MCF 10A (cell line): ENCODE data around the gene SLC6A7. TPM values are rescaled to one million over a fixed set of nuclear protein-coding genes. Genes with fewer than 3 reads are reported as not detected.

Experiments
- BruUV-seq: library from RNA; stranded (reverse); fragments of 400-500 nt; replicated peaks from 2 replicates; lab custom pipeline; 2021; lab: Mats Ljungman, UMichigan
- CTCF ChIA-PET: fragments of 300-600 bp; sonication (Branson Sonifier 250); formaldehyde crosslinking; extraction: SDS; loops from one replicate; lab custom pipeline; 2021; ENCODE audit warnings: antibody characterized with exemption, inconsistent platforms; lab: Yijun Ruan, JAX
- POLR2A ChIA-PET: fragments of 300-600, 350-650 bp; sonication (Branson Sonifier 250); formaldehyde crosslinking; extraction: SDS; loops from one replicate; lab custom pipeline; 2020; ENCODE audit warnings: antibody characterized with exemption, inconsistent platforms; lab: Yijun Ruan, JAX
- DNase-seq: peaks from one replicate; pipeline ENCODE4 v3.0.0-alpha.2; 2018; ENCODE audit not compliant: unreplicated experiment
- H3K27ac Mint-ChIP-seq: one replicate; pipeline ENCODE4 v1.8.0; 2022; ENCODE audit warnings: mild to moderate bottlenecking, low read depth, mixed read lengths; ENCODE audit not compliant: unreplicated experiment
- H3K27me3 Mint-ChIP-seq: one replicate; pipeline ENCODE4 v1.8.0; 2022; ENCODE audit warnings: mixed read lengths; ENCODE audit not compliant: insufficient read depth, unreplicated experiment
- H3K36me3 Mint-ChIP-seq: one replicate; pipeline ENCODE4 v1.8.0; 2022; ENCODE audit warnings: mild to moderate bottlenecking, moderate library complexity, mixed read lengths; ENCODE audit not compliant: insufficient read depth, unreplicated experiment
- H3K4me1 Mint-ChIP-seq: one replicate; pipeline ENCODE4 v1.8.0; 2022; ENCODE audit warnings: mixed read lengths; ENCODE audit not compliant: insufficient read depth, unreplicated experiment
- H3K4me3 Mint-ChIP-seq: one replicate; pipeline ENCODE4 v1.8.0; 2022; ENCODE audit warnings: mild to moderate bottlenecking, moderate library complexity, mixed read lengths; ENCODE audit not compliant: unreplicated experiment
- H3K9me3 Mint-ChIP-seq: one replicate; pipeline ENCODE4 v1.8.0; 2022; ENCODE audit warnings: mixed read lengths; ENCODE audit not compliant: unreplicated experiment
- intact Hi-C: fragments of 100-400 bp; cut with micrococcal nuclease; formaldehyde crosslinking; loops from 2 replicates; pipeline ENCODE4 v1.14.1; 2022
- total RNA-seq: library from RNA; stranded (reverse); gene quantifications from 2 replicates; pipeline ENCODE4 v1.2.3, GENCODE V29; 2022
- TF ChIP-seq, protein P1 (sequence below): fragments of 200-600 bp; IDR thresholded peaks from one replicate; pipeline ENCODE4 v1.8.0; 2022; ENCODE audit warnings: antibody characterized with exemption, mild to moderate bottlenecking; ENCODE audit not compliant: unreplicated experiment

SLC6A7 gene
- total RNA-seq, 1 experiment from 2014 or later: not detected

GRCh38 chr5:150178262-150178661, 11.6 kb upstream of the SLC6A7 start:
- no peak overlapping the region for H3K4me3 Mint-ChIP-seq
- intact Hi-C loops: no loop called here
- no peaks in the 10 kb centered on the region for H3K9me3 Mint-ChIP-seq
- H3K36me3 Mint-ChIP-seq: no peaks in the 10 kb centered on the region
- H3K4me1 Mint-ChIP-seq: peaks cover 13% of the 10 kb centered on the region
- CTCF ChIA-PET: interaction anchor here (0.6 to 1.4 kb wide), 5 partner anchors 10 to 260 kb away, joined by 3 to 8 read pairs (median 4); no protein-coding TSS in a partner anchor
- no peak for DNase-seq
- TF ChIP-seq, protein P1, sequence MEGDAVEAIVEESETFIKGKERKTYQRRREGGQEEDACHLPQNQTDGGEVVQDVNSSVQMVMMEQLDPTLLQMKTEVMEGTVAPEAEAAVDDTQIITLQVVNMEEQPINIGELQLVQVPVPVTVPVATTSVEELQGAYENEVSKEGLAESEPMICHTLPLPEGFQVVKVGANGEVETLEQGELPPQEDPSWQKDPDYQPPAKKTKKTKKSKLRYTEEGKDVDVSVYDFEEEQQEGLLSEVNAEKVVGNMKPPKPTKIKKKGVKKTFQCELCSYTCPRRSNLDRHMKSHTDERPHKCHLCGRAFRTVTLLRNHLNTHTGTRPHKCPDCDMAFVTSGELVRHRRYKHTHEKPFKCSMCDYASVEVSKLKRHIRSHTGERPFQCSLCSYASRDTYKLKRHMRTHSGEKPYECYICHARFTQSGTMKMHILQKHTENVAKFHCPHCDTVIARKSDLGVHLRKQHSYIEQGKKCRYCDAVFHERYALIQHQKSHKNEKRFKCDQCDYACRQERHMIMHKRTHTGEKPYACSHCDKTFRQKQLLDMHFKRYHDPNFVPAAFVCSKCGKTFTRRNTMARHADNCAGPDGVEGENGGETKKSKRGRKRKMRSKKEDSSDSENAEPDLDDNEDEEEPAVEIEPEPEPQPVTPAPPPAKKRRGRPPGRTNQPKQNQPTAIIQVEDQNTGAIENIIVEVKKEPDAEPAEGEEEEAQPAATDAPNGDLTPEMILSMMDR: no peak
- H3K27me3 Mint-ChIP-seq: no peaks in the 10 kb centered on the region
- BruUV-seq: no TSS peak
- H3K27ac Mint-ChIP-seq: no peak overlapping the region
- POLR2A ChIA-PET: interaction anchor here (0.6 kb wide), 1 partner anchor 948 kb away, joined by 3 read pairs; no protein-coding TSS in a partner anchor

DNA sequence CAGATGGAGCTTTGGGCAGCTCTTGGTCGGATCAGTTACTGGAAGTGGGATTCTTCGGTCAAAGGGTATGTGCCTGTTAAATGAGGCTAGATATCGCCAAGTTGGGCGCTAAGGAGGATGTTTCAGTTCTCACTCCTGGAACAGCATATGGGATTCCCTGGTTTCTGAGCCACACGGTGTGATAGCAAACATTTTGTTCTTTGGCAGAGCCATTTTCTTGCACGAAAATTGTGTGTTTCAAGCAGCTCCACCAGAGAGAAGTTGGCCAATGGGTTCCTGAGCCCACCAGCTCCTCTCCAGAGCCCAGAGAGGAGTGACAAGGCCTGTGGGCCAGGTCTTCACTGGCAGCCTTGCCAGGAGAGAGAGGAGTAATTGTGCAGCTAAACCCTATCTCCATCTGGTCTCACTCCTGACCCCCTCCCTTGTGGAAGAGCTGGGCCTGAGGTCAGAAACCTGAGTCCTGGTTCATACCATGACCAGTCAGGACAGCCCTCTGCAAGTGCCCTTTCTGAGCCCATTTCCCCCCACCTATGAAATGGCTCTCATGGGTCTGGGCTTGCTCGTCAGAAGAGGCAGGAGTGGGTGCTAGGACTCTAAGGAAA, 10.7 kb upstream of the SLC6A7 start:
- CTCF ChIA-PET: interaction anchor here (0.7 to 1.4 kb wide), 5 partner anchors 11 to 172 kb away, joined by 3 to 8 read pairs (median 4); no protein-coding TSS in a partner anchor
- no peak overlapping the region for H3K27ac Mint-ChIP-seq
- H3K36me3 Mint-ChIP-seq: no peaks in the 10 kb centered on the region
- no TSS peak for BruUV-seq
- H3K4me1 Mint-ChIP-seq: peaks cover 13% of the 10 kb centered on the region
- no peaks in the 10 kb centered on the region for H3K27me3 Mint-ChIP-seq
- intact Hi-C loops: no loop called here
- H3K9me3 Mint-ChIP-seq: no peaks in the 10 kb centered on the region
- H3K4me3 Mint-ChIP-seq: no peak overlapping the region
- POLR2A ChIA-PET: interaction anchor here (0.6 kb wide), 1 partner anchor 947 kb away, joined by 3 read pairs; no protein-coding TSS in a partner anchor
- DNase-seq: no peak
- TF ChIP-seq, protein P1: no peak

GRCh38 chr5:150180241-150181026, 9.4 kb upstream of the SLC6A7 start:
- no TSS peak for BruUV-seq

More at GRCh38 chr5:150180241-150181026, 9.4 kb upstream of the SLC6A7 start:
- intact Hi-C loops: no loop called here
- Mint-ChIP-seq H3K9me3 (no peaks in the 10 kb centered on the region), H3K4me1 (peaks cover 13% of the 10 kb centered on the region), H3K27me3 (no peaks in the 10 kb centered on the region), H3K36me3 (no peaks in the 10 kb centered on the region), H3K27ac (peak overlapping the region; percentile 25), H3K4me3 (no peak overlapping the region)
- POLR2A ChIA-PET: no interaction called here
- no peak for DNase-seq
- CTCF ChIA-PET: interaction anchor here (0.5 to 1.0 kb wide), 4 partner anchors 18 to 270 kb away, joined by 3 to 4 read pairs (median 3); no protein-coding TSS in a partner anchor
- TF ChIP-seq, protein P1: no peak
